ENCODE data around the gene DTNA. TPM values are rescaled to one million over a fixed set of nuclear protein-coding genes. Genes with fewer than 3 reads are reported as not detected.

Gene DTNA
- total RNA-seq, 1 donor from 2014 or later, result 13.3 TPM

GRCh38 chr18:34840256-34840826 lies 130.2 kb downstream of the DTNA start:
- Mint-ChIP-seq H3K4me3 (no peak overlapping the region), H3K4me1 (peaks cover 7% of the 10 kb centered on the region), H3K36me3 (ENCODE audit: low read depth) (no peaks in the 10 kb centered on the region), H3K27ac (ENCODE audit: unreplicated experiment) (no peak overlapping the region), H3K9me3 (peaks cover 9% of the 10 kb centered on the region), H3K27me3 (ENCODE audit: low read depth) (no peaks in the 10 kb centered on the region)
- DNase-seq (ENCODE audit: low read depth, low spot score), result no peak
- no peak for TF ChIP-seq CTCF (conservative IDR thresholded peaks at IDR 0.05)

- Mint-ChIP-seq H3K27me3 (ENCODE audit: low read depth) (no peaks in the 10 kb centered on the region), H3K4me1 (peaks cover 7% of the 10 kb centered on the region), H3K27ac (ENCODE audit: unreplicated experiment) (no peak overlapping the region), H3K9me3 (peaks cover 6% of the 10 kb centered on the region), H3K36me3 (ENCODE audit: low read depth) (no peaks in the 10 kb centered on the region), H3K4me3 (no peak overlapping the region)
- TF ChIP-seq CTCF (conservative IDR thresholded peaks at IDR 0.05), result no peak
- DNase-seq (ENCODE audit: low read depth, low spot score), result no peak
Measured at GRCh38 chr18:34841891-34842290, 131.8 kb downstream of the DTNA start.

- no peaks in the 10 kb centered on the region for H3K36me3 Mint-ChIP-seq (ENCODE audit: low read depth)
- no peak overlapping the region for H3K4me3 Mint-ChIP-seq
- peaks cover 11% of the 10 kb centered on the region for H3K4me1 Mint-ChIP-seq
- peaks cover 5% of the 10 kb centered on the region for H3K9me3 Mint-ChIP-seq
- no peak for TF ChIP-seq CTCF (conservative IDR thresholded peaks at IDR 0.05)
- H3K27me3 Mint-ChIP-seq (ENCODE audit: low read depth), result no peaks in the 10 kb centered on the region
- no peak for DNase-seq (ENCODE audit: low read depth, low spot score)
- H3K27ac Mint-ChIP-seq (ENCODE audit: unreplicated experiment), result no peak overlapping the region
Measured at GRCh38 chr18:34844072-34844471, 134.0 kb downstream of the DTNA start.

- H3K9me3 Mint-ChIP-seq, result peaks cover 5% of the 10 kb centered on the region
- no peak for TF ChIP-seq CTCF (conservative IDR thresholded peaks at IDR 0.05)
- DNase-seq (ENCODE audit: low read depth, low spot score), result no peak
- H3K4me1 Mint-ChIP-seq, result peaks cover 12% of the 10 kb centered on the region
- H3K27me3 Mint-ChIP-seq (ENCODE audit: low read depth), result no peaks in the 10 kb centered on the region
- H3K36me3 Mint-ChIP-seq (ENCODE audit: low read depth), result no peaks in the 10 kb centered on the region
- H3K4me3 Mint-ChIP-seq, result no peak overlapping the region
- no peak overlapping the region for H3K27ac Mint-ChIP-seq (ENCODE audit: unreplicated experiment)
Measured at GRCh38 chr18:34844732-34845459, 134.8 kb downstream of the DTNA start.

- DNase-seq (ENCODE audit: low read depth, low spot score), result no peak
- Mint-ChIP-seq H3K9me3 (peaks cover 3% of the 10 kb centered on the region), H3K4me1 (peaks cover 12% of the 10 kb centered on the region), H3K27ac (ENCODE audit: unreplicated experiment) (no peak overlapping the region), H3K27me3 (ENCODE audit: low read depth) (no peaks in the 10 kb centered on the region), H3K36me3 (ENCODE audit: low read depth) (peaks cover 3% of the 10 kb centered on the region), H3K4me3 (no peak overlapping the region)
- TF ChIP-seq CTCF (conservative IDR thresholded peaks at IDR 0.05), result no peak
Measured at GRCh38 chr18:34847408-34847807, 137.3 kb downstream of the DTNA start.
